Mucosa of rectum (tissue), 2 donors: ENCODE data around the gene WHRN.

Experiments
- H3K27ac ChIP-seq, 2 donors: one replicate each; pipeline ENCODE4 v1.7.0; 2013; ENCODE audit warnings: inconsistent platforms in 2 of 2, low read depth in 2 of 2, low read length in 2 of 2
- H3K27me3 ChIP-seq, 2 donors: one replicate each; pipeline ENCODE4 v1.7.0; 2013; ENCODE audit warnings: low read length in 2 of 2; ENCODE audit not compliant: control insufficient read depth in 2 of 2, insufficient read depth in 2 of 2
- H3K36me3 ChIP-seq, 2 donors: one replicate each; pipeline ENCODE4 v1.7.0; 2013; ENCODE audit warnings: low read length in 2 of 2; ENCODE audit not compliant: control insufficient read depth in 2 of 2, insufficient read depth in 2 of 2
- H3K4me1 ChIP-seq, 2 donors: one replicate each; pipeline ENCODE4 v1.7.0; 2013; ENCODE audit warnings: low read length in 2 of 2, mild to moderate bottlenecking in 1 of 2; ENCODE audit not compliant: control insufficient read depth in 2 of 2, insufficient read depth in 2 of 2
- H3K4me3 ChIP-seq, 2 donors: one replicate each; pipeline ENCODE4 v1.7.0; 2013; ENCODE audit warnings: low read length in 2 of 2
- H3K9ac ChIP-seq, 2 donors: one replicate each; pipeline ENCODE4 v1.7.0; 2013; ENCODE audit warnings: low read length in 2 of 2, low read depth in 1 of 2, mild to moderate bottlenecking in 1 of 2
- H3K9me3 ChIP-seq, 2 donors: one replicate each; pipeline ENCODE4 v1.7.0; 2013; ENCODE audit warnings: low read length in 2 of 2; ENCODE audit not compliant: control insufficient read depth in 2 of 2
- donor health status: healthy.
- donor health status: Normal muscosa, but diverticular disease.

Gene WHRN

DNA sequence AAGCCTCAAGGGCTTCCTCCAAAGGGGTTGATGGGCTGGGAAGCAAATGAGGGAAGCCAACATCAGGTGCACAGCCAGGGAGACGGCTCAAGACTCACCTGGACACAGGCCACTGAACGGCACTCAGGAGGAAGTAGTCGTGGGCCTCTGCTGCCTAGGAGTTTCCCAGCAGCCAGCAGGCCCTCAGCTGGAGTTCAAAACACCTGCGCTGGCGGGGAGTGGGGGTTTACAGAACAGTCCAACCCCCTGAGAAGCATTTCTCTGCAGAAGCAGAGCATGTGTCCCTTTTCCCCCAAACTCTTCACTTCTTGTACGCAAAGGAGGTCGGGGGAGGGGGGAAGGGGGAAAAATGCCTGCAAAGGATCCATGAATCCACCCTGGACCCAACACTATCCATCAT, 2.3 kb downstream of the WHRN start:
- peak overlapping the region in 1 of 2 donors; percentile 18 for H3K4me3 ChIP-seq
- H3K27ac ChIP-seq, result peak overlapping the region in 1 of 2 donors; percentile 4
- peak overlapping the region in 1 of 2 donors; percentile 26 for H3K9ac ChIP-seq
- H3K9me3 ChIP-seq, result no peaks in the 10 kb centered on the region
- H3K4me1 ChIP-seq, result peaks cover 9 to 11% of the 10 kb centered on the region in 2 donors
- H3K27me3 ChIP-seq, result no peaks in the 10 kb centered on the region
- H3K36me3 ChIP-seq, result no peaks in the 10 kb centered on the region

DNA sequence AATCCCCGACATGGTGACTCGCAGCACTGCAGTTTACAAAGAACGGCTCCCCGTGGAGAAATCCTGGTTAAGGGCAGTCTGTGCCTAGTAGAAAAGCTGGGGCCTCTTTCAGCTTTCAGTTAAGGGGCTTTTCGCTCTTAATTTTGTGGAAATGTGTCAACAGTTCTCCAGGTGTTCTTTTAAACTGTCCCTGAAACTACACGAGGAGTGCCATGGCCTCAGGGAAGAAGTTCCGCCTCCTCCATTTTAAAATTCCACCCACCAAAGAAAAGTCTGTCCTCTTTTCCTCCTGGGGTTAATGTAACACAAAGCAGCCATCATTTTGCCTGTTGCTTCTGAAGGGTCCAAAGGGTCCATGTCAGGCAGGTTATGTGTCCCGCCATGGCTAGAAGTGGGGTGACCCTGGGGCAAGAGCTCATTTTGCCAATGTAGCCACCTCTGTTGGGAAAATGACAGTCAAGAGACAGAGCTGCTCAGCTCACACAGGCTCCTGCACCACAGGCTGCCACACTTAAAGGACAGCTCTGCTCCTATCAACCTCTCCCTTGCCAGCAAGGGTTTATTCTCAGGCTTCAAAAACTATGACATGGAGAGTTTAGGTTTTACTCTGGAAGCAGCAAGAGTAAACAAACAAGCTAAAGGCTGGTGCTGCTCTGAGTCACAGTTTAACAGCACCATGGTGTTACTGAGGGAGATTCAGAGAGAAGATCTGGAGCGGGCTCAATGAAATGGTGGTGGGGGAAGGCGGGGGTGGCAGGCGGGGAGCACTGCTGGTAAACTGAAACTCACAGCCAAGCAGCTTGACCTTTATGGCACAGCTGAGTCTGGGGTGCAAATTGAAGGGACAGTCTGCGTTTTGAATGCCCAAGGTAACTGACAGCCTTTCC, 3.2 kb downstream of the WHRN start:
- Histone ChIP-seq H3K9me3 (no peaks in the 10 kb centered on the region), H3K4me3 (no peak overlapping the region), H3K9ac (peak overlapping the region in 1 of 2 donors; percentile 4), H3K27ac (peak overlapping the region; percentile 24 to 59), H3K36me3 (no peaks in the 10 kb centered on the region), H3K4me1 (peaks cover 9 to 11% of the 10 kb centered on the region in 2 donors), H3K27me3 (no peaks in the 10 kb centered on the region)

DNA sequence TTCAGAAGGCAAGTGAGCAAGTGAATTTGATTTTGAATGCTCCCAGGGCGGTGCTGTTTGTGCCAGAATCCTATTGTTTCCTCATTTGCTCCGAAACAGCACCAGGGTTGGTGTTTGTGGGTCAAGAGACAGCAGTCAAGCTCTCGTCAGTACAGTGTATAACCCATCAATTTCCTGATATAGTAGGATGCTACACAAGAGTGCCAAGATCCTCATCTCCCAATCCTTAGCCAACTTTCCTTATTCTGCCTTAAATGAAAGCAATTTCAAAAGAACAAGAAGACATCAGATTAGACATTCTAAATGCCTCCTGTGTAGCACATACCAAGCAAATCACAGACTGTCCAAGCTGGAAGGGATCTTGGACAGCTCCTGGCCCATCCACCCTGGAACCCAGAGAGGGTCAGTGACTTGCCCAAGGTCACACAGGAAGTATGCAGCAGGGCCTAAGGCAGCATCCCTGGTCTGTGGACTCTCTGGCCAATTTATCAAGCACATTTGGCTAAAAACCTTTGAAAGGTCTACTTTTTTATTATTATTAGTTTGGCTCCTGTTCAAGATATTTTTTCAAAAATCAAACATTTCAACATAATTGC, 4.5 kb downstream of the WHRN start:
- Histone ChIP-seq H3K9me3 (no peaks in the 10 kb centered on the region), H3K9ac (no peak overlapping the region), H3K36me3 (no peaks in the 10 kb centered on the region), H3K4me1 (peaks cover 7 to 9% of the 10 kb centered on the region in 2 donors), H3K4me3 (no peak overlapping the region), H3K27ac (no peak overlapping the region), H3K27me3 (no peaks in the 10 kb centered on the region)

DNA sequence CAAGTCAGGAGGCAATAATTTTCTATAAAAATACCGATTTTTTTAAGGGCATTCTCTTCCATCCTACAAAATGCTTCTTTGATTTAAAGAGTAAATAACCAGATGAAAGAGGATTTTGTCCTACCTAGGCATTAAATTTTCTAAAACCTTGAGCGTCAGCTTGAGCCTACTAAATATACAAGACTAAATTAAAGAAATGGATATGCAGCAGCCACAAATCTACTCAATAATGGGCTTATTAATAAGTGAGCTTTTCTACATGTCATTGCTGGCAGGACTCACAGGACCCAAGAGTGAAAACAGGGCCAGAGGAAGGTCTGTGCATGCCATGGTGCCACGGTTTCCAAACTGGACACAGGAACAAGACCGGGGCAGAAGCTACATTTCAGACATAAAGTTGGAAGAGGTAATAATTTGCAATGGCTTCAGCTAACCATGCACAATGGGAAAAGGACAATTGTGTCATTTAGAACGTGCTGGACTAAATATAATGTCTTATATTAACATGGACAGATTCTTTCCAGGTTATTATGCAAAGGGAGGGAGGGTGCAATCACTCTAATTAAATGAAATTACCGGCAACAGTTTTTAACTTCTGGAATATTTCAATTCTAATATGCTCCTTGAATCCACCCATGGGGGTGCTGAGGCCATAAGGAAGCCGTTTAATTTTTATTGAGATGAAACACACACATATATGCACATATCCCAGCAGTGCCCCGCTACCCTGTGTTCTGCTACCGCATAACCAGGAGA, 5.2 kb downstream of the WHRN start:
- Histone ChIP-seq H3K27ac (no peak overlapping the region), H3K4me1 (peaks cover 6% of the 10 kb centered on the region in 2 donors), H3K9ac (no peak overlapping the region), H3K27me3 (no peaks in the 10 kb centered on the region), H3K36me3 (no peaks in the 10 kb centered on the region), H3K4me3 (no peak overlapping the region), H3K9me3 (no peaks in the 10 kb centered on the region)

DNA sequence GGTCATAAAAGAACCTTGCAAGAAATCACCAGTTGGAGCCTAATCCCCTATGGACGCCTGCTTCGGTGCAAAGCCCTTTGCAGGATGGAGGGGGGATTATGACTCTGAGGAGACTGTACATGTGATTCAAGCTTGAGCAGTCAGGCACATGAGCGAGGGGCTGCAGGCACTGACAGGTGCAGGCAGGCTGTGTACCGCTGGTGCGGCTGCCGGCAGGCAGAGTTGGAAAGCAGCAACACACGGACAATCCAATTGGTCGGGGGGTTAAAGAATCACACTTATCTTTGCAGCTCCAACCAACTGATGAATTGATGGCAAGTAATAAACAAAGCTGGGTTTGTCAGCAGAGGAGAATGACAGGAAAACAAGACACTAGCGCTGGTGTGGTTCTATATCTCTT, 5.7 kb downstream of the WHRN start:
- Histone ChIP-seq H3K27me3 (no peaks in the 10 kb centered on the region), H3K36me3 (no peaks in the 10 kb centered on the region), H3K9me3 (no peaks in the 10 kb centered on the region), H3K4me3 (no peak overlapping the region), H3K27ac (no peak overlapping the region), H3K9ac (no peak overlapping the region), H3K4me1 (peaks cover 6% of the 10 kb centered on the region in 2 donors)

DNA sequence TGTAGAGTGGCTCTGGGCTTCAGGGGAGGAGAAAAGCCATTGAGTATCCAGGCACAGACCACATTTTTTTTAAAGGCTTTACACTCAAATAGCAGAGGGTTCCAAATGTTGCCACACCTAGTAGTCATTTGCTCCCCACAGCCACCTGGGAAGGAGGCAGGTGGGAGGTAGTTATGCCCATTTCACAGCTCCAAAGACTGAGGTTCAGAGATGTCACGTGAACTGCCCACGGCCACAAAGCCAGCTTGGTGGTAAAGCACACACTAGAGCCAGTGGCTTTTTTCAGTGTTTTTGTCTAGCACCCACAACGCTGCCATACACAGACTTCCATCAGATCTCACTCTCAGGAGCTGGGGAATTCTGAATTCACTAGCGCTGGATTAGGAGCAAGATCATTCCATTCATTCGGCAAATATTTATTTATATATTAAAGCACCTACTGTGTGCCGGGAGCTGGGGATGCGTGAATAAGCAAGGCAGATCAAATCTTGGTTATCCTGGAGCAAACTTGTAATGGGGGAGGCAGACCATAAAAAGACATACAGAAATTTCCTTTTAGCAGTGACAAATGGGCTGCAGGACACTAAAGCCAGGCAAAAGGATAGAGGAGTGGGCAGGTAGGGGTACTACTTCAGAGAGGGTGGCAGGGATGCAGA, 7.4 kb downstream of the WHRN start:
- H3K4me3 ChIP-seq, result no peak overlapping the region
- no peak overlapping the region for H3K9ac ChIP-seq
- peaks cover 0 to under 1% of the 10 kb centered on the region in 2 donors for H3K4me1 ChIP-seq
- no peaks in the 10 kb centered on the region for H3K9me3 ChIP-seq
- H3K27me3 ChIP-seq, result no peaks in the 10 kb centered on the region
- H3K27ac ChIP-seq, result no peak overlapping the region
- no peaks in the 10 kb centered on the region for H3K36me3 ChIP-seq

DNA sequence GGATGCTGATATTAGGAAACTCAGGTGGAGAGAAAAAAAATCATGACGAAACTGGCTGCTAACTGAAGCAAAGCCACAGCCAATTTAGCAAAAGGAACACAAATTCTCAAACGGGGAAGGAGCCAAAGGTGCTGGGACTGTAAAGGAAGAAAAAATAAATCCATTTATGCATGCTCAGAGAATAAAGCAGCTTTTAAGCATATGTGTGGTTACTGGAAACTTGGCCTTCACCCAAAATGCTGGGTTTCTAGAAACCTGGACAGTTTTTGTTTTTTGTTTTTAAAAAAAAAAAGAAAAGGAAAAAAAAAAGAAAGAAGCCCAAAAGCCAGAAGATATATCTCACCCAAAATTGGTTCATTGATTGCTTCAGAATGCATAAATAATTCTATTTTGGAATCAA, 8.0 kb downstream of the WHRN start:
- Histone ChIP-seq H3K27me3 (no peaks in the 10 kb centered on the region), H3K9me3 (no peaks in the 10 kb centered on the region), H3K36me3 (no peaks in the 10 kb centered on the region), H3K9ac (no peak overlapping the region), H3K27ac (no peak overlapping the region), H3K4me1 (no peaks in the 10 kb centered on the region), H3K4me3 (no peak overlapping the region)

DNA sequence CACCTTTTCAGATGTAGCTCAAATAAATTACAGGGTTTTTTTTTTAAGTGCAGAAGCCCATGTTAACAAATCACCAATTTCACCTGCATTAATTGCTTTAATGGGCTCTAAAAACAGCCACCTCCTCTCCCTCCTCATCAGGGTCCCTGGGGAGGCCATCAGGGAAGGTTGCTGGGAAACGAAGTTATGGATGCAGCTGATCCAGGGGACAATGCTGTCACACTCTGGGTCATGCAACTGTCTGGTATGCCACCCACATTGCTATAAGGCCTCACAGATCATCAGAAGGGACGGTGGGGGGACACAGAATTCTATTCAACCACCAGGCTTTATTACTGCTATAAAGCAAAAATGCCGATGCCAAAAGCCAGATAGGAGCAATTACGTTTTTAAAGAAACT, 9.3 kb downstream of the WHRN start:
- Histone ChIP-seq H3K27me3 (no peaks in the 10 kb centered on the region), H3K9me3 (no peaks in the 10 kb centered on the region), H3K4me1 (no peaks in the 10 kb centered on the region), H3K4me3 (no peak overlapping the region), H3K36me3 (no peaks in the 10 kb centered on the region), H3K9ac (no peak overlapping the region), H3K27ac (no peak overlapping the region)

DNA sequence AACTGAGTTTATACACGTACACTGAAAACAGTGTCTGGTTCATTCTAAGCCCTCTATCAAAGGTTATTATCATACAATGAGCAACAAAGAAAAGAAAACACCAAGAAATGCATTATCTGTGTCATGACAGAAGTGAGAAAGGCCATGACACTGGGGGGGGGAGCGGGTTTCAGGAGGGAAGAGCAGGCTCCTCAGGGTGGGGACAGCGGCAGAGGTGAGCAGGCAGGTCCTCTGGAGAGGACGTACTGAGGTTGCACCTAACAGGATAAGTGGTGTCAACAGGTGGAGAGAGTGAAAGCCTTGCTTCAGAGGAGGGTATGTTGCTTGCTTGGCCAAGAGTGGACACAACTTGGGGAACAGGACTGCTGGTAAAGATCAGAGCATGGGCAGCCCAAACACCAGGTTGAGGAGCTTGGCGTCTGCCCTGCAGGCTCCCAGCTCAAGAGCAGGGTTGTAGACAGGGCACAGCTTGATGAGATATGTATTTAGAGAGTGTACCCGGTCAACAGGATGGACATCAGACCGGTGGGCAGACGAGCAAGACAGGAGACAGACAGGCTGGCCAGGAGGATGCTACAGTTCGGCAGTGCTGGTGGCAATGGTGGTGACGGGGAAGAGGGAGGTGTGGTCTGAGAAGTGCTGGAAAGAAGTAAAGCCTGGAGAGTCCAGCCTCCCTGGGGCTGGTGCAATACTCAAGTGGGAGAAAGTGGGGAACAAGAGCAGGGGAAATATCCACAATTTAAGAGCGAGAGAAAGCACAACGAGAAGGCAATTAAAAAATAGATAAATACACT, 10.3 kb downstream of the WHRN start:
- Histone ChIP-seq H3K4me1 (no peaks in the 10 kb centered on the region), H3K9ac (no peak overlapping the region), H3K27me3 (no peaks in the 10 kb centered on the region), H3K27ac (no peak overlapping the region), H3K9me3 (no peaks in the 10 kb centered on the region), H3K4me3 (no peak overlapping the region), H3K36me3 (no peaks in the 10 kb centered on the region)
